SJCRH30 (cell line): Measurements from ENCODE around the gene ZNF74. TPM values are rescaled to one million over a fixed set of nuclear protein-coding genes. Genes with fewer than 3 reads are reported as not detected.

ENCODE experiments used
- DNase-seq, 2 experiments: peaks; one replicate each; pipeline ENCODE4 v3.0.0-alpha.2; 2015 to 2020
- H3K27ac ChIP-seq: fragments of 250-450 bp; sonication (Bioruptor Pico); 2 replicates; pipeline ENCODE4 v1.5.1; 2020; ENCODE audit warnings: mild to moderate bottlenecking, moderate library complexity
- H3K27me3 ChIP-seq: fragments of 250-450 bp; sonication (Bioruptor Pico); 2 replicates; pipeline ENCODE4 v1.5.1; 2020; ENCODE audit warnings: mild to moderate bottlenecking, moderate library complexity
- H3K36me3 ChIP-seq: fragments of 250-450 bp; sonication (Bioruptor Pico); 2 replicates; pipeline ENCODE4 v1.5.1; 2020; ENCODE audit warnings: mild to moderate bottlenecking, moderate library complexity
- H3K4me1 ChIP-seq: fragments of 250-450 bp; sonication (Bioruptor Pico); 2 replicates; pipeline ENCODE4 v1.5.1; 2020; ENCODE audit warnings: mild to moderate bottlenecking, moderate library complexity
- H3K4me3 ChIP-seq: fragments of 250-450 bp; sonication (Bioruptor Pico); 2 replicates; pipeline ENCODE4 v1.5.1; 2020; ENCODE audit warnings: mild to moderate bottlenecking, moderate library complexity
- H3K9me3 ChIP-seq: fragments of 250-450 bp; sonication (Bioruptor Pico); replicated peaks from 2 replicates; pipeline ENCODE4 v1.5.1; 2020; ENCODE audit warnings: mild to moderate bottlenecking, moderate library complexity
- total RNA-seq: library from RNA; depleted of rRNA; stranded (reverse); fragments of >200 nt; shearing (Covaris generic); gene quantifications from 2 replicates; pipeline ENCODE4 v1.2.3, GENCODE V29; 2014

Gene ZNF74
- total RNA-seq, 1 experiment from 2014 or later = 22.7 TPM

GRCh38 chr22:20427104-20427944, 33.4 kb downstream of the ZNF74 start:
- no peak for DNase-seq
- no peaks in the 10 kb centered on the region for H3K4me1 ChIP-seq
- H3K4me3 ChIP-seq = no peak overlapping the region
- no peaks in the 10 kb centered on the region for H3K9me3 ChIP-seq
- H3K36me3 ChIP-seq = peaks cover 29% of the 10 kb centered on the region
- H3K27me3 ChIP-seq = no peaks in the 10 kb centered on the region
- no peak overlapping the region for H3K27ac ChIP-seq

- no peak for DNase-seq
- no peaks in the 10 kb centered on the region for H3K9me3 ChIP-seq
- peaks cover 29% of the 10 kb centered on the region for H3K36me3 ChIP-seq
- H3K4me3 ChIP-seq = no peak overlapping the region
- no peaks in the 10 kb centered on the region for H3K4me1 ChIP-seq
- no peaks in the 10 kb centered on the region for H3K27me3 ChIP-seq
- no peak overlapping the region for H3K27ac ChIP-seq
Observed at GRCh38 chr22:20427945-20428417, 34.0 kb downstream of the ZNF74 start.

- Histone ChIP-seq H3K36me3 (peaks cover 29% of the 10 kb centered on the region), H3K4me1 (no peaks in the 10 kb centered on the region), H3K27me3 (no peaks in the 10 kb centered on the region), H3K4me3 (no peak overlapping the region), H3K9me3 (no peaks in the 10 kb centered on the region), H3K27ac (no peak overlapping the region)
- no peak for DNase-seq
Observed at GRCh38 chr22:20428496-20429253, 34.7 kb downstream of the ZNF74 start.

GRCh38 chr22:20429254-20430100, 35.5 kb downstream of the ZNF74 start:
- Histone ChIP-seq H3K27ac (no peak overlapping the region), H3K9me3 (no peaks in the 10 kb centered on the region), H3K36me3 (peaks cover 29% of the 10 kb centered on the region), H3K27me3 (no peaks in the 10 kb centered on the region), H3K4me3 (no peak overlapping the region), H3K4me1 (no peaks in the 10 kb centered on the region)
- DNase-seq = no peak

GRCh38 chr22:20430101-20430719, 36.3 kb downstream of the ZNF74 start:
- Histone ChIP-seq H3K9me3 (no peaks in the 10 kb centered on the region), H3K27me3 (no peaks in the 10 kb centered on the region), H3K4me3 (no peak overlapping the region), H3K27ac (no peak overlapping the region), H3K36me3 (peaks cover 29% of the 10 kb centered on the region), H3K4me1 (no peaks in the 10 kb centered on the region)
- DNase-seq = no peak

GRCh38 chr22:20430720-20431510, 37.0 kb downstream of the ZNF74 start:
- DNase-seq = no peak

GRCh38 chr22:20431511-20432192, 37.7 kb downstream of the ZNF74 start:
- no peak for DNase-seq
- Histone ChIP-seq H3K27ac (no peak overlapping the region), H3K27me3 (no peaks in the 10 kb centered on the region), H3K4me1 (no peaks in the 10 kb centered on the region; the same call in 1 of the 2 replicates), H3K36me3 (peaks cover 23% of the 10 kb centered on the region), H3K4me3 (no peak overlapping the region), H3K9me3 (no peaks in the 10 kb centered on the region)

More at GRCh38 chr22:20430720-20431510, 37.0 kb downstream of the ZNF74 start:
- H3K27me3 ChIP-seq = no peaks in the 10 kb centered on the region
- peaks cover 29% of the 10 kb centered on the region for H3K36me3 ChIP-seq
- no peak overlapping the region for H3K4me3 ChIP-seq
- no peaks in the 10 kb centered on the region; the same call in 1 of the 2 replicates for H3K4me1 ChIP-seq
- no peaks in the 10 kb centered on the region for H3K9me3 ChIP-seq
- H3K27ac ChIP-seq = no peak overlapping the region

GRCh38 chr22:20432244-20432686, 38.3 kb downstream of the ZNF74 start:
- Histone ChIP-seq H3K4me1 (no peaks in the 10 kb centered on the region; the same call in 1 of the 2 replicates), H3K27ac (no peak overlapping the region), H3K9me3 (no peaks in the 10 kb centered on the region), H3K27me3 (no peaks in the 10 kb centered on the region), H3K36me3 (peaks cover 20% of the 10 kb centered on the region), H3K4me3 (no peak overlapping the region)
- no peak for DNase-seq

GRCh38 chr22:20433191-20433590, 39.2 kb downstream of the ZNF74 start:
- Histone ChIP-seq H3K4me3 (no peak overlapping the region), H3K4me1 (no peaks in the 10 kb centered on the region; the same call in 1 of the 2 replicates), H3K36me3 (peaks cover 15% of the 10 kb centered on the region), H3K27me3 (no peaks in the 10 kb centered on the region), H3K27ac (no peak overlapping the region), H3K9me3 (no peaks in the 10 kb centered on the region)
- no peak for DNase-seq

- Histone ChIP-seq H3K4me1 (no peaks in the 10 kb centered on the region; the same call in 1 of the 2 replicates), H3K36me3 (peaks cover 15% of the 10 kb centered on the region), H3K4me3 (no peak overlapping the region), H3K27ac (no peak overlapping the region), H3K27me3 (no peaks in the 10 kb centered on the region), H3K9me3 (no peaks in the 10 kb centered on the region)
- no peak for DNase-seq
Observed at GRCh38 chr22:20433686-20434241, 39.8 kb downstream of the ZNF74 start.

- H3K27ac ChIP-seq = no peak overlapping the region
- no peaks in the 10 kb centered on the region for H3K9me3 ChIP-seq
- no peaks in the 10 kb centered on the region for H3K27me3 ChIP-seq
- DNase-seq = no peak
- no peaks in the 10 kb centered on the region; the same call in 1 of the 2 replicates for H3K4me1 ChIP-seq
- H3K4me3 ChIP-seq = no peak overlapping the region
- peaks cover 15% of the 10 kb centered on the region for H3K36me3 ChIP-seq
Observed at GRCh38 chr22:20434264-20434751, 40.4 kb downstream of the ZNF74 start.

- no peaks in the 10 kb centered on the region for H3K27me3 ChIP-seq
- DNase-seq = no peak
- H3K36me3 ChIP-seq = peaks cover 10% of the 10 kb centered on the region
- H3K4me1 ChIP-seq = no peaks in the 10 kb centered on the region; the same call in 1 of the 2 replicates
- H3K4me3 ChIP-seq = no peak overlapping the region
- no peak overlapping the region for H3K27ac ChIP-seq
- H3K9me3 ChIP-seq = no peaks in the 10 kb centered on the region
Observed at GRCh38 chr22:20434773-20435172, 40.8 kb downstream of the ZNF74 start.
